Measurements from ENCODE around the gene PTDSS2. TPM values are rescaled to one million over a fixed set of nuclear protein-coding genes. Genes with fewer than 3 reads are reported as not detected.

The PTDSS2 gene
- total RNA-seq, 2 donors from 2014 or later = 26.8 to 32.5 TPM

DNA sequence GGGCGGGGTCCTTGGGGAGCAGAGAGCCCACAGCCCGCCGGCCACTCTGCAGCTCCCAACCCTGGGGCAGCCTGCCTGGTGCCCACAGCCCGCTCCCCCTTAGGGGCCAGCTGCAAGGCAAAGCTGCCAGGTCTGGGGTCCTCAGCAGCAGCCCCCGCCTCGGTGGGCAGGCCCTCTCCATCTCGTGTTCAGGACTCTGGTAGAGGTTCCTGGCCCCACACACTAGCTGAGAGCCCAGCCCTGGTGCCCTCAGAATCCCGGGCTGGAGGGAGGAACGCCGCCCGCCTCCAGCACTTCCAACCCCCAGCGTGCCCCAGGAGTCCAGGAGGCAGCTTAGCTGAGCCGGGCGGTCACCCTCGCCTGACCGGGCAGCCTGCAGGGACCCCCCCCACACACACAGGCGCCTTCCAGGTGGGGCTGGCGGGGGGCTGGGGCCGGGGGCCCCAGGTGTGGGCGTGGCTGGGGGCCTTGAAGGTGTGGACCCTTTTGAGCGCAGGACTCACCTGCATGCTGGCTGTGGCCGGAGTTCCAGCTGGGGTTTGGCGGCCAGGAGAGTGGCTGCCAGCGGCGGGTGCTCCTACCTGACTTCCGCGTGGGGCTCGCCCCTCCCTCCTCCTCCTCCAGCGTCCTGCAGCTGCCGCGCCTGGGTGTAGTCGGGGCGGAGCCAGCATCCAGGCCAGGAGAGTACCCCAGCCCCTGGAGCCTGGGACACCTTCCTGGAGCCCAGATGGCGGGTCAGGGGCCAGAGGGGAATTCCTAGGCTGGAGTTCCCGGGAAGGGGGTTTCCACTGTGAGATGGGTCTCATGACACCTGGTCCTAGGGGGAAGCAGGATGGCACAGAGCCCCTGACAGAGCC, 8.4 kb upstream of the PTDSS2 start, which contains the start of gene ANO9:
Gene ANO9 (minus strand): TSS at position 594 of the 857 bp plus-strand sequence. CDS start 85 bp downstream, at position 509.
- H3K27me3 ChIP-seq = peaks cover 0 to 6% of the 10 kb centered on the region in 2 donors
- no peak for DNase-seq (ENCODE audit: low spot score)
- H3K27ac ChIP-seq = no peak within 1 kb of the TSS
- no peaks in the 10 kb centered on the region for H3K9me3 ChIP-seq
- no peaks in the 10 kb centered on the region for H3K36me3 ChIP-seq
- TF ChIP-seq, protein P1, sequence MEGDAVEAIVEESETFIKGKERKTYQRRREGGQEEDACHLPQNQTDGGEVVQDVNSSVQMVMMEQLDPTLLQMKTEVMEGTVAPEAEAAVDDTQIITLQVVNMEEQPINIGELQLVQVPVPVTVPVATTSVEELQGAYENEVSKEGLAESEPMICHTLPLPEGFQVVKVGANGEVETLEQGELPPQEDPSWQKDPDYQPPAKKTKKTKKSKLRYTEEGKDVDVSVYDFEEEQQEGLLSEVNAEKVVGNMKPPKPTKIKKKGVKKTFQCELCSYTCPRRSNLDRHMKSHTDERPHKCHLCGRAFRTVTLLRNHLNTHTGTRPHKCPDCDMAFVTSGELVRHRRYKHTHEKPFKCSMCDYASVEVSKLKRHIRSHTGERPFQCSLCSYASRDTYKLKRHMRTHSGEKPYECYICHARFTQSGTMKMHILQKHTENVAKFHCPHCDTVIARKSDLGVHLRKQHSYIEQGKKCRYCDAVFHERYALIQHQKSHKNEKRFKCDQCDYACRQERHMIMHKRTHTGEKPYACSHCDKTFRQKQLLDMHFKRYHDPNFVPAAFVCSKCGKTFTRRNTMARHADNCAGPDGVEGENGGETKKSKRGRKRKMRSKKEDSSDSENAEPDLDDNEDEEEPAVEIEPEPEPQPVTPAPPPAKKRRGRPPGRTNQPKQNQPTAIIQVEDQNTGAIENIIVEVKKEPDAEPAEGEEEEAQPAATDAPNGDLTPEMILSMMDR (IDR thresholded peaks at IDR 0.05) = no peak
- peak within 1 kb of the TSS in 1 of 2 donors; percentile 17 for H3K4me3 ChIP-seq
- peaks cover 0 to 12% of the 10 kb centered on the region in 2 donors for H3K4me1 ChIP-seq

- H3K27ac ChIP-seq = no peak overlapping the region
- H3K4me1 ChIP-seq = peaks cover 0 to 14% of the 10 kb centered on the region in 2 donors
- DNase-seq (ENCODE audit: low spot score) = no peak
- TF ChIP-seq, protein P1 (IDR thresholded peaks at IDR 0.05) = no peak
- H3K36me3 ChIP-seq = no peaks in the 10 kb centered on the region
- H3K4me3 ChIP-seq = no peak overlapping the region
- no peaks in the 10 kb centered on the region for H3K9me3 ChIP-seq
- H3K27me3 ChIP-seq = peaks cover 0 to 6% of the 10 kb centered on the region in 2 donors
Measured at GRCh38 chr11:442611-443081, 7.4 kb upstream of the PTDSS2 start.

GRCh38 chr11:443542-444199, 6.4 kb upstream of the PTDSS2 start:
- Histone ChIP-seq H3K27me3 (peaks cover 0 to 6% of the 10 kb centered on the region in 2 donors), H3K4me3 (no peak overlapping the region), H3K9me3 (no peaks in the 10 kb centered on the region), H3K4me1 (peaks cover 0 to 20% of the 10 kb centered on the region in 2 donors), H3K36me3 (no peaks in the 10 kb centered on the region), H3K27ac (no peak overlapping the region)
- DNase-seq (ENCODE audit: low spot score) = no peak
- TF ChIP-seq, protein P1 (IDR thresholded peaks at IDR 0.05) = no peak

DNA sequence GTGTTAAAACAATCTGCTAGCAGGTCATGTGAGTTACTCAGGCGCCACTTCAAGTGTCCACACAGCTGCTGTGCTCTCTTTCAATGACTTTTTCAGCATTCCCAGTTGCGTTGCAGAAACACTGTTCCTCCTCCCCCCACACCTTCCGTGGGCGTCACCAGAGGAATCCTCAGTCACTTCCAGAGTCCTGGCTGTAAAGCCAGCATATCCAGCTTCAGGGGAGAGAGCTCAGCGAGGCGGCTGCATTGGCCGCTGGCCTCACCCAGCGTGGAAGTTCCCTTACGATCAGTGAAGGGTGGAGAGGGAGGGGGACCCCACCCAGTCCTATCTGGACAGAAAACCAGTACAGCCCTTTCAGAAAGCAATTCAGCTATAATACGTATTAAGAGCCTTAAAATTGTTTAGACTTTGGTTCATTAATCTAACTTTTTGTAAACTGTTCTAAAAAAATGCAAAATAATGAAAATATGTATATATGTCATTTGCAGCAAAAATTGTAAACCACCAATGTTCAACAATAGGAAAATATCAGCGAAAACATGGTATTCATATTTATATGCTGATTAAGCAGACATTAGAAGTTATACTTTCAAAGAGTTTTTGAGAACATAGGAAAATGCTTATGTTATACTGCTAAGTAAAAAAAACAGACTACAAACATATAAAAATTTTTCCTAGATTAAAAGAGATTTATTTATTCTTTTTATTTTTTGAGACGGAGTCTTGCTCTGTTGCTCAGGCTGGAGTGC, 5.5 kb upstream of the PTDSS2 start:
- Histone ChIP-seq H3K36me3 (no peaks in the 10 kb centered on the region), H3K27ac (no peak overlapping the region), H3K9me3 (no peaks in the 10 kb centered on the region), H3K27me3 (peaks cover 0 to 6% of the 10 kb centered on the region in 2 donors), H3K4me1 (peaks cover under 1 to 29% of the 10 kb centered on the region in 2 donors), H3K4me3 (no peak overlapping the region)
- TF ChIP-seq, protein P1 (IDR thresholded peaks at IDR 0.05) = no peak
- no peak for DNase-seq (ENCODE audit: low spot score)

- Histone ChIP-seq H3K36me3 (no peaks in the 10 kb centered on the region), H3K27ac (no peak overlapping the region), H3K4me1 (peaks cover 4 to 37% of the 10 kb centered on the region in 2 donors), H3K4me3 (no peak overlapping the region), H3K9me3 (no peaks in the 10 kb centered on the region), H3K27me3 (peaks cover 0 to 6% of the 10 kb centered on the region in 2 donors)
- DNase-seq (ENCODE audit: low spot score) = no peak
- TF ChIP-seq, protein P1 (IDR thresholded peaks at IDR 0.05) = no peak
Measured at GRCh38 chr11:445765-446588, 4.1 kb upstream of the PTDSS2 start.

Data from right atrium auricular region (tissue), 2 donors.